AG09319 (cell line): ENCODE measurements around the gene SMIM14.

Source experiments
- DNase-seq: peaks from one replicate; pipeline ENCODE4 v3.0.0-alpha.2; 2010; ENCODE audit warnings: low read depth; ENCODE audit errors: extremely low read depth
- TF ChIP-seq, protein P1 (sequence below): IDR thresholded peaks from 2 replicates; pipeline ENCODE4 v1.5.1; 2011; ENCODE audit warnings: low read depth, mild to moderate bottlenecking, inconsistent platforms, low read length, moderate library complexity

The SMIM14 gene

DNA sequence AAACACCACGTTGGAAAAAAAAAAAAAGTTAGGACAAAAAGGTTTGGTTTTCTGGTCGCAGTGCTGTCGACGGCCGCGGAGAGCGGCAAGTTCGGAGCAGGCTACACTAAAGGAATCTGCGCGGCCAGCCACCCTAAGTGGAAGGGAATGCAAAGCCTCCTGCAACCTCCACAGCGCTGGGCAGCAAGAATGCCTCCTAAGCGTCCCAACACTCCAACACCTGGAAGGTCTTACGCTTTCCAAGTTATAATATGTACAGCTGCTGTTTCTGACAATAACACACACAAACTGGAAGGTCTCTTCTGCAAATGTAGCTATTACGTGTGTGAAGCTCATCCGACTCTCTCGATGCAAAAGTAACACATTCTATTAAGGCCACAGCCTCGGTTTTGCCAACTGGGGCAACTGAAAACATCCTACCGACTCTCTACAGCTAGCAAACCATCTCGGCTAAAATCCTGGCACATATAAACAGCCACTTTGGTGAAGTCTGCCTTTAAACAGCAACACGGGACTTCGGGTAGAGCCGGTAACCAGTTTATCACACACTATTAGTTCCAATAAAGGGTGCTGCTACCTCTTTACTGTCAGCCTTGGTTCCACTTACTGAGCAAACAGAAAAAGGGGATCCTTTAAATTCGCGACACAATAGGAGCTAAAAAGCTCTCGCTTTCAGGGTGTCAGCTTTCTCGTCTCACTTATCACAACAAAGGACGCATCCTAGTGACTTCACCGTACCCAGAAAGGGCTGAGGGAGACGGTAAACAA, 895 bp downstream of the SMIM14 start:
- TF ChIP-seq, protein P1, sequence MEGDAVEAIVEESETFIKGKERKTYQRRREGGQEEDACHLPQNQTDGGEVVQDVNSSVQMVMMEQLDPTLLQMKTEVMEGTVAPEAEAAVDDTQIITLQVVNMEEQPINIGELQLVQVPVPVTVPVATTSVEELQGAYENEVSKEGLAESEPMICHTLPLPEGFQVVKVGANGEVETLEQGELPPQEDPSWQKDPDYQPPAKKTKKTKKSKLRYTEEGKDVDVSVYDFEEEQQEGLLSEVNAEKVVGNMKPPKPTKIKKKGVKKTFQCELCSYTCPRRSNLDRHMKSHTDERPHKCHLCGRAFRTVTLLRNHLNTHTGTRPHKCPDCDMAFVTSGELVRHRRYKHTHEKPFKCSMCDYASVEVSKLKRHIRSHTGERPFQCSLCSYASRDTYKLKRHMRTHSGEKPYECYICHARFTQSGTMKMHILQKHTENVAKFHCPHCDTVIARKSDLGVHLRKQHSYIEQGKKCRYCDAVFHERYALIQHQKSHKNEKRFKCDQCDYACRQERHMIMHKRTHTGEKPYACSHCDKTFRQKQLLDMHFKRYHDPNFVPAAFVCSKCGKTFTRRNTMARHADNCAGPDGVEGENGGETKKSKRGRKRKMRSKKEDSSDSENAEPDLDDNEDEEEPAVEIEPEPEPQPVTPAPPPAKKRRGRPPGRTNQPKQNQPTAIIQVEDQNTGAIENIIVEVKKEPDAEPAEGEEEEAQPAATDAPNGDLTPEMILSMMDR, result no peak
- no peak for DNase-seq

DNA sequence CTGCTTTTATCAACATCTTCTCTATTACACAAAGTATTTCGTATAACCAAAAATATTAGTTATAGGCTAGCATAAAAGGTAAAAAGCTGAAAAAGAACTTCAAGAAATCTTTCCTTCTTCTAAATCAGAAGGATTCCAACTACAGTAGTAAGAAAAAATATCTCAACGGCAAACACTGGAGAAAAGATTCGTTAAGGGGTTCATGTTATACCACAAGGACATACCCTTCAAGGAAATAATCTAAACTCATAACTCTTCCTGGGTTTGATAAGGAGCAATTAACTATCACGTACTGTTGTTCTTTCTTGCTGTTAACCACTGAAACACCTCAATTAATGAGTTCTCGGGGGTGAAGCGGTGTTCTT, 1.5 kb downstream of the SMIM14 start:
- TF ChIP-seq, protein P1, result no peak
- DNase-seq, result no peak

DNA sequence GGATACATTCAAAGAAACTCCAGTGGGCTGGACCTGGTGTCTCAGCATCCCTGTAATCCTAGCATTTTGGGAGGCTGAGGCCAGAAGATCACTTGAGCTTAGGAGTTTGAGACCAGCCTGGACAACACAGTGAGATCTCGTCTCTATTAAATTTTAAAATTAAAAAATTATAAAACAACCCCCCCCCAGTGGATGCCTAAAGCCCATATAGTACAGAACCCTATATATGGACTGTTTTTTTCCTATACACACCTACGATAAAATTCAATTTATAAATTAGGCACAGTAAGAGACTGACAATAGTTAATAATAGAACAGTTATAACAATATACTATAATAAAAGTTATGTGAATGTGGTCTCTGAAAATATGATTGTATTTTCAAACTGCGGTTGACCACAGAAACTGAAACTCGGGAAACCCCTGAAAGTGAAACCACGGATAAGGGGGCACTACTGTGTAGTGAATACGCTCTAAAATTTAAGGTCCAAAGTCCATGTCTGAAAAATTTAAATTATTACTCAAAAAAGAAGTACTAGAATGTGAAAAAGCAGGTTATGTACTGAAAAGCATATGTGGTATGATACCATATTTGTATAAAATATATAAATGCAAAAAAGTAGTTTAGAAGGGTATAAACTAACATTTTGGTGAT, 2.0 kb downstream of the SMIM14 start:
- no peak for DNase-seq
- TF ChIP-seq, protein P1, result no peak

DNA sequence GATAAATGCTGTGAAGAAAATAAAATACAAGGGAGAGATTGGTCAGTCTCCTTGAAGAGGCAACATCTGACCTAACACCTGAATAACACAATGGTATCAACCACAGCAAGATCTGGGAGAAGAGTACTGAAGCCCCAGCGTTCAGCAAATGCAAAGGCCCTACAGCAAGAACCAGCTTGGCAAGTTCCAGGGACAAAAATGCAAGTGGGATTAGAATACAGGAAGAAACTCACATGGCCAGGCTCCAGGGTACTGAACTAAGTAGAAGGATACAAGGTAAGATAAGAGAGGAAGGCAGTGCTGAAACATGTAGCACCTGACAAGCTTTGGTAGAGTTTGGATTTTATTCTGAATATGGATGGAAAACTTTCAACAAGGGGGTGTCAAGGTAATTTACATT, 3.6 kb downstream of the SMIM14 start:
- TF ChIP-seq, protein P1, result no peak
- no peak for DNase-seq

DNA sequence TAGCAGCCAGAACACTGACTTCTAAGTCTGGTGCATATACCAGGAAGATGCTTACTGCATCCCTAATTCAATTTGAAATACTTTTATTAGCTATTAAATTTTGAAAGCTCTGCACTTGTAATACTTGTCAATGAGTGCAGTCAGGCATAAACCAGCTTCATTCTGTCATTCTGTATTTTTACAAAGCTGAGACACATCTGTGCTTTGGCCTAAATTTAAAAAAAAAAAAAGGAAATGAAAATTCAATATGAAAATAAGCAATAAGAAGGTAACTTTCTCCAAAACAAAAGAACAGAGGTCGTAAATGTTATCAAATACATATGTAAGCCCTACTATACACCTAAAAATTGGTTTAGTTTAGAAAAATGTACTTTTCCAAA, 7.0 kb downstream of the SMIM14 start:
- DNase-seq, result no peak
- TF ChIP-seq, protein P1, result no peak

DNA sequence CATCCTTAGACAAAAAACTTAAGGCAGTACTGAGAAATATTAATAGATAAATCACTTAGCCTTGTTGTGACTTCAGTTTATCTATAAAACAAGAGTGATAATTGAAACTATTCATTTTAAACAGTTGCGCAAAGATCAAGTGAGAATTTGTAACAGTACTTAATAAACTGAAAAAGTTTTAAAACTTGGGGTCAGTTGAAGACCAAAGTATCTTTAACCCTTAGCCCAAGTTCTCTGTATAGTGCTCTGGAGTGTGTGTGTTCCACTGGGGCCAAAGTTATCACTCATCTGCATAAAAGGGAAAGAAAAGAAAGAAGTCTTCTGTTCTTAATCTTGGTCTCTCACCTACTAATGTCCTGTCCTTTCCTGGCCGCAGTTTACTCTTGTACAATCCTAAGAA, 11.3 kb downstream of the SMIM14 start:
- DNase-seq, result no peak
- TF ChIP-seq, protein P1, result no peak

DNA sequence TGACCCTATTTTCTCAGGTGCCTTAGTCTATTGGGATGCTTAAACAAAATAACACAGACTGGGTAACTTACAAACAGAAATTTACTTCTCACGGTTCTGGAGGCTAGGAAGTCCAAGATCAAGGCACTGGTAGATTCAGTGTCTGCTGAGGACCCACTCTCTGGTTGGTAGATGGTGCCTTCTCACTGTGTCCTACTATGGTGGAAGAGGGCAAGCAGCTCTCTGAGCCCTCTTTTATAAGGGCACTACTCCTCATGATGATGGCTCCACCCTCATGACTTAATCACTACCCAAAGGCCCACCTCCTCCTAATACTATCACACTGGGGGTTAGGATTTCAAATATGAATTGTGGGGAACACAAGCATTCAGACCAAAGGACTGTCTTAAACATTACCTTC, 11.8 kb downstream of the SMIM14 start:
- DNase-seq, result no peak
- TF ChIP-seq, protein P1, result no peak
